ENCODE measurements around the gene NKIRAS1.

The NKIRAS1 gene

DNA sequence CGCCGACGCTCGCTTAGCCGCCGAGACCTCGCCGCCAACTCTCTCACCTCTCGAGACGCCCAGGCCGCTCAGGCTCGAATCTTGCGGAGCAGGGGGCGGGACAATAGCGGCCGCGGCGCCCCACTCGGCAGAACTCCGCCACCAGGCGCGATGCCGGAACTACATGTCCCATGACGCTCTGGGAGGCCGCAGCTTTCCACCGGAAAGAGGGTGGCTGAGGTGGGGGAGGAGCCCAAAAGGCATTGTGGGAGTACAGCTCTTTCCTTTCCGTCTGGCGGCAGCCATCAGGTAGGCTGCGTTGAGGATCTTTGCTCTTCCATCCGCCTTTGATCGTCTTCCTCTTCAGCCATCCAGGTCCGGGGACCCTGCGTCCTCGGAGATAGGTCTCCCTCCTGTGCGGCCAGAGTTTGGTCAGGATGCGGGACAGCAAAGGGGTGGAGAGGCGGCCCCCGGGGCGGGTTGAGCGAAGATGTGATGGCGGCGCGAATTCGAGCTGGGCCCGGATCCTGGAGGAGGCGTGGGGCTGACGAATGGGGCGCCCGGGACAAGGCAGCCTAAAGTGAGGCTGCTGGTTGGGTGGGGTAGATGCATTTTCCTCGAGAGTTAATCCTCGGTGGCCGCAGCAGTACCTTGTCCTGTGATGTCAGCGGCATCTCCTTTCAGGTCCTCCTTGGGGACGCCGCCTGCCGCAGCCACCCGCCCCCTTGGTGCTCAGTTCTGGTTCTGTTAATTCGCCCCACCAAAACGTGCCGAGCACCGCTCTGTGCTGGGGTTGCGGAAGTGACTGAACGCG is at the start of gene NKIRAS1, which contains the start of gene RPL15:
Gene NKIRAS1, minus strand, starts transcription at position 105 of the 793 bp plus-strand sequence. CDS start 6,086 bp downstream, outside the sequence.
Gene RPL15, plus strand, starts transcription at position 247 of the 793 bp plus-strand sequence. CDS start 728 bp downstream, outside the sequence.
- peak; percentile 94 to 95 for DNase-seq (ENCODE audit: low read depth in 2 of 2)

DNA sequence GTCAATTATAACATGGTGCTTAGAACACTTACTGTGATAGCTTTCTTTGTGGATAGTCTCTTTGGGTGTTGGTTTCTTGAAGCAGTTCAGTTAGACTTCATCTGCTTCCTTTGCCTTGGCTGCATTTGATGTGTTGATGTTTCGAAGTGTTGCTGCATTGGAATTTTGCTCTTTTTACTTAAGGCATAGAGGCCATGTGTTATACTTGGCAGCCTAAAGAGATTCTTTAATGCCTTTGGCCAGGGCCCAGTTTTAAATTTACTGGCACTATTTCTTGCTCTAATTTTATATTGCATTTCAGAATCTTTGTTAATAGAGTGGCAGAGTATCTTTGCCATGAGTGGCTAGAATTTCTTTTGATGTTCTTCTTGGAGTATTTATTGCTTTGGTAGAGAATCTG is 49.5 kb upstream of the NKIRAS1 start:
- no peak for DNase-seq (ENCODE audit: low read depth in 2 of 2)

DNA sequence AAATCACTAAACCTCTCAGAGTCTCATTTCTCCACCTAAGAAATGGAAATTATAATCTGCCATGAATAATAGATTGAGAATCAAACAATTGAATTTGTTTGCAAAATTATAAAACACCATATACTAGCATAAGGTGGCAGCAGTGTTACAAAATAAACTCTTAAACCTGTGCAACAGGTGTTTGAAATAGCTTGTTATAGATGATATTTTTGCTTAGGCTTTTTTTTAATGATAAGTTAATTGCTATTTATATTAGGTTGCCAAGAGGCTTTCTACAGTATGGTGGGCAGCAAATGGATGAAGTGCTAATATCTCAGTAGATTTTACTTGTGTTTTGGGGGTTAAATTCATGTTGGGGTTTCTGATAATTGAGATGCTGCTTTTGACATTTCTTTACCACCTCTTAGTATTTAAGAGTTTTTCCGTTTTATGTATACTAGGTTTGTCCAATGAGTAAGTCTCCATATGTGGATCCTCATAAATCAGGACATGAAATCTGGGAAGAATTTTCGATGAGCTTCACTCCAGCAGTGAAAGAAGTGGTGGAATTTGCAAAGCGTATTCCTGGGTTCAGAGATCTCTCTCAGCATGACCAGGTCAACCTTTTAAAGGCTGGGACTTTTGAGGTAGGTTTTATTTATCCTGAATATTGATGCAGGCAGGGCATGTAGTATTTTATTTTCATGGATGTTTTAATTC is 47.9 kb upstream of the NKIRAS1 start:
- no peak for DNase-seq (ENCODE audit: low read depth in 2 of 2)

DNA sequence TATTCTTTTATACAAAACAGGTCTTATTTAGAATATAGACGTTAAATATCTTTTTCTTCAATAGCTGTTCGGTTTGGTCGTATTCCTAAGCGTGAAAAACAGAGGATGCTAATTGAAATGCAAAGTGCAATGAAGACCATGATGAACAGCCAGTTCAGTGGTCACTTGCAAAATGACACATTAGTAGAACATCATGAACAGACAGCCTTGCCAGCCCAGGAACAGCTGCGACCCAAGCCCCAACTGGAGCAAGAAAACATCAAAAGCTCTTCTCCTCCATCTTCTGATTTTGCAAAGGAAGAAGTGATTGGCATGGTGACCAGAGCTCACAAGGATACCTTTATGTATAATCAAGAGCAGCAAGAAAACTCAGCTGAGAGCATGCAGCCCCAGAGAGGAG is 45.1 kb upstream of the NKIRAS1 start:
- no peak for DNase-seq (ENCODE audit: low read depth in 2 of 2)

DNA sequence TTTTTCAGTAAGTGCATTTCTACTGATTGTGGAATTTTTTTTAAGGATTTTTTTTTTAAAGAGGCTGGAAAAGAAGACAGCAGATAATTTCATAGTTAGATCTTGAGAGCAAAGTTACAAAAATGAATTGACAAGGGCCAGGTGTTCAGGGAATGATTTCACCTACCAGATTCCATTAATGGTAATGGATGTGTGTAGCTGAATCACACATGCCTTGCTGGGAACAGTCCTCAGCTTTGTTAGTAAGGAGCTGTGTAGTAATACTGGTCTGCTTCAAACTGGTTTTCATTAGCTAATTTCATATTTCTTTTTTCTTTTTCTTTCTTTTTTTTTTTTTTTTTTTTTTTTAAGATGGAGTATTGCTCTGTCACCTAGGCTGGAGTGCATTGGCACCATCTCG is 44.3 kb upstream of the NKIRAS1 start:
- no peak for DNase-seq (ENCODE audit: low read depth in 2 of 2)

DNA sequence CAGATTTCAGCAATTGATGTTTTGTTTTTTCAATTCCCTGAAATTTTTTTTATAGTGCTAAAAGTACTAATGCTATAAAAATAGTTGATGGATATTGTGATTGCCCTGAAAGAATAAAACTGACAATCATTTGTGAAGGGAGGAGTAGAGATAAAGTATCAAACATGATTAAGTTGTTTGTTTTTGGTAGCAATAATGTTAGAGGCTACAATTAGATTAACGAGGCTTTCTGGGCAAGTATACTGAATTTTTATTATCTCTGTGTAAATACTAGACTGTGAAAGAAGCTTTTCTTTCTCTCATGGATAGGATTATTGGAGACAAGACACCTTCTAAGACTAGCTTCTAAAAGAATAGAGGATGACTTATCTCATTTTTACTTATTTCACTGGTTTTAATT is 43.9 kb upstream of the NKIRAS1 start:
- no peak for DNase-seq (ENCODE audit: low read depth in 2 of 2)

DNA sequence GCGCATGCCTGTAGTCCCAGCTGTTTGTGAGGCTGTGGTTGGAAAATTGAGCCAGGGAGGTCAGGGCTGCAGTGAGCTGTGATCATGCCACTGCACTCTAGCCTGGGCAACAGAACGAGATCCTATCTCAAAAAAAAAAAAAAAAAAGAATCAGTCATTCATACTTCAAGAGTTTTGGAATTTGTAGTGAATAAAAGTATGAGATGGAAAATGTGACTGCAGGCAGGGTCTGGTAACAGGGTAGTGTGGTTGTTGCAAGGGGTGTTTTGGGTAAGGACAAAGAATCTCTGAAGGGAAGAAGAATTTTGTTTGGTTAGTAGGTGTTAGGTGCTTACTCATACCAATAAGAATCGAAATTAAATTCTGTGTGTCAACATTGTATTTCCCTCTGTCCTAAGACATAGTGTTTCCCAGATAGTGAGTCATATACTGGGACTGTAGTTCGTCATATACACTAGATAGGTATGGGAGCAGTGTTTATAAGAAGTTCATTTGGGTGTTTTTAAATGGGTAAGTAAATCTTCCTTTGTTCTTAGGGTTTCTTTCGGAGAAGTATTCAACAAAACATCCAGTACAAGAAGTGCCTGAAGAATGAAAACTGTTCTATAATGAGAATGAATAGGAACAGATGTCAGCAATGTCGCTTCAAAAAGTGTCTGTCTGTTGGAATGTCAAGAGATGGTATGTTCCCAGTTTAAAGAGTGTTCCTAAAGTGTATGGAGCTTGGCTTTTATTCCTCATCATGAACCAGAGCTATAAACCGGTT is 42.5 kb upstream of the NKIRAS1 start:
- no peak for DNase-seq (ENCODE audit: low read depth in 2 of 2)

DNA sequence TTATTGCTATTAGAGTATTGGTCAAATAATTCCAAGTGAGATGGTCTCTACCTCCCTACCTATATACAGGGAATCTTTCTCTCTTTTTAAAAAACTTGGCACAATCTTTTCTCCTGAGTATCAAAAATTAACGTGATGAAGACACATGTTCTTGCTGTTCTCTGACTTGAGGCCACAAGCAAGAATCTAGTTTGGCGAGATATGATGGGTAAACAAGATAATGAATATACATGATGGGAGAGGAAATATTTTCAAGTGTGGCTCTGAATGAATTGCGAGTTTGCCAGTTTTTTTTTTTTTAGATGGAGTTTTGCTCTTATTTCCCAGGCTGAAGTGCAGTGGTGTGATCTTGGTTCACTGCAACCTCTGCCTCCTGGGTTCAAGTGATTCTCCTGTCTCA is 39.9 kb upstream of the NKIRAS1 start:
- DNase-seq (ENCODE audit: low read depth in 2 of 2): no peak

DNA sequence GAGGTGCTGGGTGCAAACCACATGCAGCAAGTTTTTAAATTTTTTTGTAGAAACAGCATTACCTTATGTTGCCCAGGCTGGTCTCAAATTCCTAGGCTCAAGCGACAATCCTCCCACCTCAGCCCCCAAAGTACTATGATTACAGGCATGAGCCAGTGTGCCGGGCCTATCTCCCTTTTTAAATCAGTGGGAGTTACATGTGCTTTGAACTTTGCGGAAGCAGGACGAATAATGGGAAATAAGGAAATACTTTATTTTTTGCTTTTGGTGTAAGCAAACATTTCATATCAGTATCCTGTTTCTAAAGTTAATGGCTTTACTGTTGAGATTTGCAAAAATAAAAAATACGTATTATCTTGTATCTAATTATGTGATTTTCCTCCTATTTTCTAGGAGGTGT is 37.4 kb upstream of the NKIRAS1 start:
- no peak for DNase-seq (ENCODE audit: low read depth in 2 of 2)

DNA sequence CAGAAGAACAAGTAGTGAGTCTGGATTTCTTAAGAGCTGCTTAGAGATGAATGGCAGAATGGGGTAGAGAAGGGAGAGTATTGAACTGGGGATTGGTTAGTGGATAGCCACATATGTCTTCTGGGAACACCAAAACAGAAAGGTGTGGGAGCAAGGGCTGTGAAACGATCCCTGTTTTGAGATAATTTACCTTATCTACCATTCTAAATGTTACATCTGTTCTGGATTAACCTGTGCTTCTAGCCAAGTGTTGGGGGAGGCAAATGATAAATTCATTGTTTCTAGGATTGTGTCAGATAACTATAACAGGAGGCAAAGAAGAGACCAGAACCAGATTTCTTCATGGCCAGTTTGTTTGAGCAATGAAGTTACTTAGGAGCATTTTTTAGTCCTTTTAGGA is 36.7 kb upstream of the NKIRAS1 start:
- DNase-seq (ENCODE audit: low read depth in 2 of 2): no peak

DNA sequence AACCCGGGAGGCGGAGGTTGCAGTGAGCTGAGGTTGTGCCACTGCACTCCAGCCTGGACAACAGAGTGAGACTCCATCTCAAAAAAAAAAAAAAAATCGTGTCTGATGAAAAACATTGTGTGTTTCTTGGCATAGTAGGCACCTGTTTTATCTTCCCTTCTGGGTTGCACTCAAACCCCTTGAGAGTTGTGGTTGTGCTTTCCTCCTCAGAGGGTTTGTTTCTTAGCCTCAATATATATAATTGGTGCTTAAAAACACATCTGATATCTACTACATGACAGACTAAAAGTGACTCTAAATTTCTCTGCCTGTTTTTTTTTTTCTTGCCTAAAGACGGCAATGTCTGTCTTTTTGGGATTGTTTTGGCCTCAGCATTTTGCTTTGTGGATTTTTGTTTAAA is 35.9 kb upstream of the NKIRAS1 start:
- no peak for DNase-seq (ENCODE audit: low read depth in 2 of 2)

DNA sequence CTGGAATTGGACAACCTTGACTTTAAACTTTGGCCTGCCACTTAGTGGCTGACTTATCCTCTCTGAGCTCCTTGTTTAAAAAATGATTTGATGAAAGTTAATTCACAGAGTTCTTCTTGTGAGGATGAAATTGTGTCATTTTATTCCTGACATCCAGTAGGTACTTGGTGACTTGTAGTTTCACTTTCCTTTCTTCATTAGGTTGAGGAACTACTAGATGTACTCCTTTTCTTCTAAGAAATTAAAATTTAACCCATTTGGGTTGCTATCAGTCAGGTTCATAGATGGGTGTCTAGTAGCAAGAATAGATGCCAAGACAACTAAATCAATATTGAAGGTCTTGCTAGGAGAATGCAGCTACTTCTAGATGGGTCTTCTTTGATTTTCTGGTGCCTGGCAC is 33.5 kb upstream of the NKIRAS1 start:
- DNase-seq (ENCODE audit: low read depth in 2 of 2): no peak

DNA sequence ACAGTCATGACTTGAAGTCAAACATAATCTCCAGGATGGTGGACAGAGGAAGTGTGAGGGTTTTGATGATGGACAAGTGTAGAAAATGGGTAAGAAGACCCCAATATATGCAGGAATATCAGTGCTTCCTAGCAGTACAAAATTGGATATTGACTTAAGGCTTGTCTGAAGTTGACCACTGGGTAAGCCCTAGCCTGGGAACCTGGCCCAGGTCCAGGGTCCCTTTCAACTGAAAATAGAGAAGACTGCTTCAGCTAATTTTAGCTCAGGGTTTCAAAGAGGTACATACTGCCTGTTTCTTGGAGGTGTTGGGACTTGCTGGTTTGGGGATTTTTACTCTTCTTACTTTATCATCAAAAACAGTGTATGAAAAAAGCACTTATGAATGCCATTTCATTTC is 33.0 kb upstream of the NKIRAS1 start:
- DNase-seq (ENCODE audit: low read depth in 2 of 2): no peak

DNA sequence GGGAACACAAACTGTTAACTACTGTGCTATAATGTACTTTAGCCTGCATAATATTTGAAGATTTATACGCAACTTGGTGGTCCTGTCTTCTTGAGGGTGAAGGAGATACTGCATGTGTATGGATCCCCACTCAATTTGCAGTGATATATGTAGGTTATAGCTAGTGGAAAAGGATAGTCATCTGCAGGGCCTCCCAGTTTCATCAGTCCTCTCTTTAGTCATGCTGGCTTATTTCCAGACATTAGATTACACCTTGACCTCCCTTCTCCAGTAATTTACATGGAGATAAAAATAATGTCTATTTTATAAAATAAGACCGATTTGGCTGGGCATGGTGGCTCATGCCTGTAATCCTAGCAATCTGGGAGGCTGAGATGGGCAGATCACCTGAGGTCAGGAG is 32.0 kb upstream of the NKIRAS1 start:
- DNase-seq (ENCODE audit: low read depth in 2 of 2): no peak

DNA sequence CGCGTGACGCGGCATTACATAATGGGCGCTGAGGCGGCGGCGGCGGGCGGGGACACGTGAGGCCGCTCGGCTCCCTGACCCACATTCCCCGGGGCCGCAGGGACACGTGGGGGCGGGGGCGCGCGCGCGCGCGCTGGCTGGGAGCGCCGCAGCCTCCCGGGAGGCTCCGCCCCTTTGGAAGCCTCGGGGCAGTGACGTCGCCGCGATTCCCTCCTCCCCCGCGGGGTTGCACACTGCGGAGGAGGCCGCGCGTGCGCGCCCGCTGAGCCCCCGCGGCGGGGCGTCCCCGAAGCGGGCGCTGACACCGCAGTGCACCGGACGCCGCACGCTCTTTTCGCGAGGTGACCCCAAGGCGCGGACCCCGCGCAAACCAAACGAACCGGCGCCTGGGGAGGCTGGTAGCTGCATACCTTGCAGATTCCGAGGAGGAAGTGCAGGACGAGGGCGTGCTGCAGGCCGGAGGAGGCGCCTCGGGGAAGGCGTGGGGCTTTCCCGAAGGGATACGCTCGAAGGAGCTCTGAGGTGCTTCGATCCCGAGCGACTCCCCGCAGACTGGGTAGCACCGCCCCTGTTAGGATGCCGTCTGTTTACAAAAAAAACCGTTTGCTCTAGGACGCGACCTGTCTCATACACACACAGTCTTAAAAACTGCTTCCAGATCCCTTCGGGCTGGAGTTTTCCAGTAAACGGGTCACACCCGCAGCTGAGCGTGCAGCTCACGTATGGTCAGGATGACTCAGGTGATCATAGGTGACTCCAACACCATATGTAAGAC is 29.3 kb upstream of the NKIRAS1 start:
- DNase-seq (ENCODE audit: low read depth in 2 of 2): peak; percentile 94 to 97

DNA sequence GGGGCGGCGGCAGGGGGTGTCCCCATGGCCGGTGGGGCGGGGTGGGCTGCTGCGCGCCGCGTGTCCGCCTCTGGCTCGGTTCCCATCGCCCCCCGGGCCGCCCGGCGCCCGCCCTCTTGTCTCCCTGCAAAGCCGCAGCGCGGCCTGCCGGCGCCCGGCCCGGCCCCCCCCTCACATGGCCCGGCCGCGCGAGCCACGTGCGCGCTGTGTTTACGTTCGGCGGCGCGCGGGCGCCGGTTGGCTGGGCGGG is 28.8 kb upstream of the NKIRAS1 start:
- DNase-seq (ENCODE audit: low read depth in 2 of 2): no peak

DNA sequence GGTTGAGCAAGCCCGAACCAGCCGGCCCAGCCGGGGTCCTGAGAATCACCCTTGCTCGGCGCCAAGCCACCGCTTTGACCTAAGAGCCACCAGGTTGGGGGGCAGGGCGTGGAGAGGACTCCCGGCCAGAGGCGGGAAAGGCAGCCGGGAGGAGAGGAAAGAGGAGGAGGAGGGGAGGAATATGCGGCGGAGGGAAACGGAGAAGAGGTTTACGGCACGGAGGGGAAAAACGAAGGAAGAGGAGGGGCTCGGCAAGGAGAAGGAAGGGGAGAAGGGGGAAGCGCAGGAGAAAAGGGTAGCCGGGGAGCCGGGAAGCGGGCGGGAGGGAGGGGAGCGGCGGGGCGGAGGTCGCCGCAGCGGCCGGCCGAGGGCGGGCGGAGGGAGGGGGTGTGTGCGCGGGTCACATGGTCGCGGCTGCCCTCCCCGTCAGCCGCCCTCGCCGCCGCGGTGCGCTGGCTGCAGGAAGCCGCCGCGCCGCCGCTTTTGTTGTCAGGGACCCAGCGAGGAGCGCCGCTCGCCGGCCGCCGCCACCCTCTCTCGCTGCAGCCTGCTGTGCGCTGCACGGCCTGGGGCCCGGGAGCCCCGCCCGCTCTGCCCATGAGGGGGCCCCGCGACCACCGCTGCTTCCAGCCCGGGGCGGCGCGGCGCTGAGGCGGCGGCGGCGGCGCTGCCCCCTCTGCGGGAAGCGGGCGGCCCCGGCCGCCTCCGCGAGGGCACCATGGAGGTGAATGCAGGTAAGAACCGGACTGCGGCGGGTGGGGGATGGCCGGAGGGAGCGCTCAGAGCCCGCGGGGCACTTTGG is 28.3 kb upstream of the NKIRAS1 start, which contains the start of gene NR1D2:
Gene NR1D2, plus strand, starts transcription at position 426 of the 802 bp plus-strand sequence. Its CDS starts 293 bp downstream, at position 719.
- peak; percentile 55 to 65 for DNase-seq (ENCODE audit: low read depth in 2 of 2)

DNA sequence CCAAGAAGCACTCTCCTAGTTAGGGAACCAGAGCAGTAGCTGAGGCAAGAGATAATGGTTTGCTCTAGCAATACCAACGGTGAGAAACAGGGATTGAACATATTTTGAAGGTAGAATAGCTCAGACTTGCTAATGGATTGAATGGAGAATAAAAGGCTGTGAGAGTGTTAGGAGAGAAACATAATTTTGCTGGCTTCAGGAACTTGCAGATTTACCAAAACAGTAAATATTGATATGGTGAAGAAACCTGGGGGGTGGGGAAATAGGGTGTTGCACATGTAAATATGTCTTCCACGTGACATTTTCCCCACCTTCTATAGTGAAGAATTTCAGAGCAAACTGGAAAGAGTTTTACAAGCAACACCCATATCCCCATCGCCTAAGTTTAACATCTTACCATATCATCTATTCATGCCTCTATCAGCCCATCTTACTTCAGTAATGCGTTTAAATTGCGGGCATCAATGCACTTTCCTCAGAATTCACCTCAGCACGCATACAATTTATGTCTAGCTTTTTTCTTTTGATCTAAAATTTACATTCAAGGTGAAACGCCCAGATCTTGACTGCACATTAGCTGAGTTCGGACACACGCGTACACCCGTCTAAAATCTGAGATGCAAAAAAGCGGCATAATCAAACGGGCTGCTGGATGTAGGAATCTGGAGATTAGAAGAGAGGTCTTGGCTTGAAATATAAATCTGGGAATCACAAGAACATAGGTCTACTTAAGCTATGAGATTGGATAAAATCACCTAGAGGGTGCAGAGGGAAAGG is 27.4 kb upstream of the NKIRAS1 start:
- DNase-seq (ENCODE audit: low read depth in 2 of 2): no peak

DNA sequence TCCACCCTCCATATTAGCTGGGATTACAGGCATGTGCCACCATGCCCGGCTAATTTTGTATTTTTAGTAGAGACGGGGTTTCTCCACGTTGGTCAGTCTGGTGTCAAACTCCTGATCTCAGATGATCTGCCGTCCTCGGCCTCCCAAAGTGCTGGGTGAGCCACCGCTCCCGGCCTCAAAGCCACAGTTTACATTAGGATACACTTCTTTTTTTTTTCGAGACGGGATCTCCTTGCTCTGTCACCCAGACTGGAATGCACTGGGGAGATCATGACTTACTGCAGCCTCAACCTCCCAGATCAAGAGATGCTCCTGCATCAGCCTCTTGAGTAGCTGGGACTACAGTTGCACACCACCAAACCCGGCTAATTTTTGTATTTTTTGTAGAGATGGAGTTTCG is 25.8 kb upstream of the NKIRAS1 start:
- DNase-seq (ENCODE audit: low read depth in 2 of 2): no peak

DNA sequence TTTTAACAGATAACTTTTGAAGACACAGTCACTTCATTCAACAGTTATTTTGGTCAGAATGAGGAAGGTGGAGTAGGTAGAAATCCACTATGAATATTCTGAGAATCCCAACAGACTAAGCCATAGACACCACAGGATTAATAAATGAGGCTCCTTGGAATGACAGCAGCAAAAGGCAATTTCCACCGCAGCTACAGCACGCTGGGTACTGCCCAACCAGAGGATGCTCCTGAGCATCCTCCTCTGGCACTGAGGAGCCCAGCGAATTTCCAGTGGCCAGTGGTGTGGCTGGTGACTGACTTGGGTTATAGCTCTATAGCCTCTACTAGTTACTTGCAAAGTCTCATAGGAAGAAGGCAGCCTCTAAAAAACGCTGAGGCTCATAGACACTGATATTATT is 24.6 kb upstream of the NKIRAS1 start:
- no peak for DNase-seq (ENCODE audit: low read depth in 2 of 2)
